C1 segment of cervical spinal cord (tissue), 14 donors: Measurements from ENCODE around the gene THRAP3.
"Not testable (repeated sequence)": the region's sequence is repeated elsewhere in the genome, so short reads cannot be mapped to it uniquely, and the experiment has no call there.

ENCODE experiments used
- DNase-seq, 14 donors: peaks; one replicate each; lab custom pipeline; 2025; lab: John Stamatoyannopoulos, UW

Gene THRAP3, protein sequence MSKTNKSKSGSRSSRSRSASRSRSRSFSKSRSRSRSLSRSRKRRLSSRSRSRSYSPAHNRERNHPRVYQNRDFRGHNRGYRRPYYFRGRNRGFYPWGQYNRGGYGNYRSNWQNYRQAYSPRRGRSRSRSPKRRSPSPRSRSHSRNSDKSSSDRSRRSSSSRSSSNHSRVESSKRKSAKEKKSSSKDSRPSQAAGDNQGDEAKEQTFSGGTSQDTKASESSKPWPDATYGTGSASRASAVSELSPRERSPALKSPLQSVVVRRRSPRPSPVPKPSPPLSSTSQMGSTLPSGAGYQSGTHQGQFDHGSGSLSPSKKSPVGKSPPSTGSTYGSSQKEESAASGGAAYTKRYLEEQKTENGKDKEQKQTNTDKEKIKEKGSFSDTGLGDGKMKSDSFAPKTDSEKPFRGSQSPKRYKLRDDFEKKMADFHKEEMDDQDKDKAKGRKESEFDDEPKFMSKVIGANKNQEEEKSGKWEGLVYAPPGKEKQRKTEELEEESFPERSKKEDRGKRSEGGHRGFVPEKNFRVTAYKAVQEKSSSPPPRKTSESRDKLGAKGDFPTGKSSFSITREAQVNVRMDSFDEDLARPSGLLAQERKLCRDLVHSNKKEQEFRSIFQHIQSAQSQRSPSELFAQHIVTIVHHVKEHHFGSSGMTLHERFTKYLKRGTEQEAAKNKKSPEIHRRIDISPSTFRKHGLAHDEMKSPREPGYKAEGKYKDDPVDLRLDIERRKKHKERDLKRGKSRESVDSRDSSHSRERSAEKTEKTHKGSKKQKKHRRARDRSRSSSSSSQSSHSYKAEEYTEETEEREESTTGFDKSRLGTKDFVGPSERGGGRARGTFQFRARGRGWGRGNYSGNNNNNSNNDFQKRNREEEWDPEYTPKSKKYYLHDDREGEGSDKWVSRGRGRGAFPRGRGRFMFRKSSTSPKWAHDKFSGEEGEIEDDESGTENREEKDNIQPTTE

DNA sequence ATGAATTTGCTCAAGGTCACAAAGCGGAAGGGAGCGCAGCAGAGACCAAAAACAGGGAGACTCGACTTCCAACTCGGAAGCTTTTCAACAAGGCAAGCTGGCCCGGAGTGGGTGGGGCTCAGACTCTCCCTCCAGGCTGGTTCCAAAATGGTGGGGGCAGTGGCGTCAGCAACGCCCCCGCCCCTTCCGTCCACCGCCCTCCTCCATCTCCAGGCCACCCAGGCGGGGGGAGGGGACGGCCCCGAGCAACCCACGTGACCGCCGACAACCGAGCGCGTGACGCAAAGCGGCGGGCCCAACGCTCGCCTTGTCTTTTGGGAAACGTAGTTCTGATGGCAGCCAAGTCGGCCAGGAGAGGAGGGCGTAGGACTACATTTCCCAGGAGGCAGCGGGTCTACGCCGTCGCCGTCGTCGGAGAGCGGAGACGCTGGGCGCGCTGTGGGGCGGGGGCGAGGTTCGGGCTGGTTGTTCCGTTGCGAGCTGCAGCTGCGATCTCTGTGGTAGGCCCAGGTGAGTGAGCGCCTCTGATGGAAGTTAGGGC lies at the start of gene THRAP3:
Gene THRAP3 (plus strand): TSS at position 448 of the 541 bp plus-strand sequence. CDS start 58,121 bp downstream, outside the sequence.
- DNase-seq, result peak; percentile 95 to 100 (median 100)

DNA sequence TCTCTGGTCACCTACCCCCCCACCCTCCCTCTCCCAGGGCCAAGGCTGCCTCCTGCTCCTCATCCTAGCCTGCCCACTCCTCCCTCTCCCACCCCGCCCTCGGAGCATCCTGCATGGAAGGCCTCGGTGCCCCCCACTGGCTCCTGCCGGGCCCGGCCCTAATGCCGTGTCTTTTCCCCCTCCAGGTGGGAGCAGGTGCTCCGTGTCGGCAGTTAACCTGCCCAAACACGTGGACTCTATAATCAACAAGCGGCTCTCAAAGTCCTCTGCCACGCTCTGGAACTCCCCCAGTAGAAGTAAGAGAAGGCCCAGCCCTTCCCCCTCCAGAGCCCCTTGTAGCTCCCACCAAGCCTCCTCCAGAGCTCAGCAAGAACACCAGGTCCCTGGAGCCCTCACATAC lies 49.5 kb upstream of the THRAP3 start:
- DNase-seq, result no peak

DNA sequence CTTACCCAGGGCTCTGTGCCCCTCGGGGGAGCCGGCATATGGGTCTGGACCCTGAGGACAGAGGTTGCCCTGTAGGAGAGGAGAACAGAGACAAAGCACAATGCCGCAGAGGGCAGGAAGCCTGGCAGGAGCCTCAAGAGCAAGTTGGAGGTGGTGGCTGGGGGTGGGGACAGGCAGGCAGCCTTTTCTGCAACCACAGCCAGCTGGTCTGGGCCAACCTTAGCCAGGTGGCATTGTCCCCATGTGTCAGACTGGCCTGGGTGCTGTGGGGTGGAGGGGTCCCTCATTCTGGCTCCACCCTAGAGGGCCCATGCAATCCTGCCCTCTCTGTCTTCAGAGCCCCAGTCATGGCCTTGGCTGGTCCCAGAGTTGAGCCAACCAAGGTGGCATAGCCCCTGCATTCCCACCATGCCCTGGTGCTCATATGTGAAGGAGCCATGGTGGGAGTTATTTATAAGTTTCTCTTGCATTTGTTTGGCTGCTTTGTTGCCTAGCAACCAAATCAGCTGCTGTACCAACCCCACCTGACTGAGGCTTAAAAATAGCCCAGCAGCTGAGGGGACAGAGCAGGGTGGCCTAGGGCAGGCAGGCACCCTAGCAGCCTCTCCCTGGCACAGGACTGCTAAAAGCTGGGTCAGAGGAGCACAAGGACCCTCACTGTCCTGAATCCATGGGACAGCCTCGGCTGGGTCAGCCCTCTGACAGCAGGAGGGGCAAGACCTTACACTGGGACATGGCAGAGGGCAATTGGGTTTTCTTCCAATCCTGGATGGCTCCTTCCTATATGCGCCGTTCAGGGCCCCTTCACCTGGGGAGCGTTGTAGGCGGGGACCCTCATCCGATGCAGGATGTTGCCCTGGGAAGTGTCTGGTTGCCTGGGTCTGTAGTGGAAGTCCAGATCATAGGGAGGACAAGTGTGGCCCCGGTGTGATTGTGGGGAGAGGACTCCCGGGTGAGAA lies 48.8 kb upstream of the THRAP3 start:
- peak in 2 of 14 donors; percentile 30 to 63 for DNase-seq

DNA sequence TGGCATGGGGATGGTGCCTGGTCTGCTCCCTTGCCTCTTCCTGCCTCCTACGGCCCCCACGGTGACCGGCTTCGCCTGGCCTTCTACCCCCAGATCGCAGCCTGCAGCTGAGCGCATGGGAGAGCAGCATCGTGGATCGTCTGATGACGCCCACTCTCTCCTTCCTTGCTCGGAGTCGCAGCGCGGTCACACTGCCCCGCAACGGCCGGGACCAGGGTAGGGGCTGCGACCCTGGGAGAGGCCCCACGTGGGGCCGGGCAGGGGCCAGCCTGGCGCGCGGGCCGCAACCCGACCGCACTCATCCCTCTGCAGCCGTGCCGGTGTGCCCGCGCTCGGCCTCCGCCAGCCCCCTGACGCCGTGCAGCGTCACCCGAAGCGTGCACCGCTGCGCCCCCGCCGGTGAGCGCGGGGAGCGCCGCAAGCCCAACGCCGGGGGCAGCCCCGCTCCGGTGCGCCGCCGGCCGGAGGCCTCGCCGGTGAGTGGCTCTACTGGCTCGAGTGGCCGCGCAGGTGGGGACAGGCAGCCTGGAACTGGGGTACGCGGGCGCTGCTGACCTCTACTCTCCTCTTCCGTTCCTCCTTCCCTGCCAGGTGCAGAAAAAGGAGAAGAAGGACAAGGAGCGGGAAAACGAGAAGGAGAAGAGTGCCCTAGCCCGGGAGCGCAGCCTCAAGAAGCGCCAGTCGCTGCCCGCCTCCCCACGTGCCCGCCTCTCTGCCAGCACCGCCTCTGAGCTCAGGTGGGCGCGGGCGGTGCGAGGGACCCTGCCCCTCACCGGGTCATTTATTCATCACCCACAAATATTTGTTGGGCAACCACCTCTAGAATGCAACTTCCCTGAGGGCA lies 47.9 kb upstream of the THRAP3 start:
- no peak for DNase-seq

DNA sequence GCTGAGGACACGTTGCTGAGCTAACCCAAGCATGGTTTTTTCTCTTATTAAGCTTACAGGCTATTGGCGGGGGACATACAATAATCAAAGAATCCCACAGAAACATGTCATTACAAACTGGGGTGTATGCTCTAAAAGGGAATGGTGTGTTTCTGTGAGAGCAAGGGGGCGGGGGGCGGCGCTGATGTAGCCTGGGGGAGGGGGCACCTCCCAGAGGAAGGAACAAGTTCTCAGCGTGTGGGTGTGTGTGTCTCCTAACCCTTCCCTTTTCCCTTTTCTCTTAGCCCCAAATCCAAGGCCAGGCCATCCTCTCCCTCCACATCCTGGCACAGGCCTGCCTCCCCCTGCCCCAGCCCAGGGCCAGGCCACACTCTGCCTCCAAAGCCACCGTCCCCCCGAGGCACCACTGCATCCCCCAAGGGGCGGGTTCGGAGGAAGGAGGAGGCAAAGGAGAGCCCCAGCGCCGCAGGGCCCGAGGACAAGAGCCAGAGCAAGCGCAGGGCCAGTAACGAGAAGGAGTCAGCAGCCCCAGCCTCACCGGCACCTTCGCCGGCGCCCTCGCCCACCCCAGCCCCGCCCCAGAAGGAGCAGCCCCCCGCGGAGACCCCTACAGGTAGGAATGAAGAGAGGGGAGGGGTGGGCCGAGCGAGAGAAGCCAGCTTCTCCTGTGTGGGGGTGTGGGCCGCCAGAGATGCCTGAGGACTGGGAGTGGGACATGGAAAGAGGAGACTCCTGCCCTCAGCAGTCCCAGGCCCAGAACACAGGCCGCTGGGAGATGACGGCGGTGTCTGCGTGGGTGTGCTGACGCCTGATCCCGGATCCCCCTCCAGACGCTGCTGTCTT lies 46.4 kb upstream of the THRAP3 start:
- DNase-seq, result no peak

DNA sequence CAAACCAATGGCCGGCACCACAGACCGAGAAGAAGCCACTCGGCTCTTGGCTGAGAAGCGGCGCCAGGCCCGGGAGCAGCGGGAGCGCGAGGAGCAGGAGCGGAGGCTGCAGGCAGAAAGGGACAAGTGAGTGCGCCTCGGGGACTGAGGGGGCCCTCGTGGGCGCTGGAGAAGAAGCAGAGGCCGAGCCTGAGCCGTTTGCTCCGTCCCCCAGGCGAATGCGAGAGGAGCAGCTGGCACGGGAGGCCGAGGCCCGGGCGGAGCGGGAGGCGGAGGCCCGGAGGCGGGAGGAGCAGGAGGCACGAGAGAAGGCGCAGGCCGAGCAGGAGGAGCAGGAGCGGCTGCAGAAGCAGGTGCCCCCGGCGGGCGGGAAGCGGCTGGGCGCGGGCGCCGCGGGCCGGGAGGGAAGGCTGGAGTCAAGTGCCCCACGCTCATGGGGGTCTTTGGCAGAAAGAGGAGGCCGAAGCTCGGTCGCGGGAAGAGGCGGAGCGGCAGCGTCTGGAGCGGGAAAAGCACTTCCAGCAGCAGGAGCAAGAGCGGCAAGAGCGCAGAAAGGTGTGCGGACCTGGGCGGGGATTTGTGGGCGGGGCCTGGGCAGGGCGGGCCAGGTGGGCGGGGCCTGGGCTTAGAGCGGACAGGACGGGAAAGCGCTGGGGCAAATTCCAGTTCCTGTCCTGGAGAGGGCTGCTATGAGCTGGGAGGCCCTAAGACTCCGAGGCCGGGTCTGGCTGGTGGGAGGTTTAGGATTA lies 45.6 kb upstream of the THRAP3 start:
- DNase-seq, result no peak

DNA sequence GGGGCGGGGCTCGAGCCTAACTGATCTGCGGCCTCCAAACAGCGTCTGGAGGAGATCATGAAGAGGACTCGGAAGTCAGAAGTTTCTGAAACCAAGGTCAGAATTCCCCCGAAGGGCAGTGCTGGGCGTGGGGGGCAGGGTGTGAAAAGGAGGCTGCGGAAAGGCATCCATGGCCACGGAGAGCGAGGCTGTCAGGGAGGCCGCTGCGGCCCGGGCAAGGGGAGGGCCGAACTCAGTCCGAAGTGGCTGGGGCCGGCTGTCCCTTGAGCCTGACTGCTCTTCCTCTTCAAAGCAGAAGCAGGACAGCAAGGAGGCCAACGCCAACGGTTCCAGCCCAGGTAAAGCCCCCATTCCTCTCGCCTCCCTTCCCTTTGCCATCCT lies 45.0 kb upstream of the THRAP3 start:
- no peak for DNase-seq

DNA sequence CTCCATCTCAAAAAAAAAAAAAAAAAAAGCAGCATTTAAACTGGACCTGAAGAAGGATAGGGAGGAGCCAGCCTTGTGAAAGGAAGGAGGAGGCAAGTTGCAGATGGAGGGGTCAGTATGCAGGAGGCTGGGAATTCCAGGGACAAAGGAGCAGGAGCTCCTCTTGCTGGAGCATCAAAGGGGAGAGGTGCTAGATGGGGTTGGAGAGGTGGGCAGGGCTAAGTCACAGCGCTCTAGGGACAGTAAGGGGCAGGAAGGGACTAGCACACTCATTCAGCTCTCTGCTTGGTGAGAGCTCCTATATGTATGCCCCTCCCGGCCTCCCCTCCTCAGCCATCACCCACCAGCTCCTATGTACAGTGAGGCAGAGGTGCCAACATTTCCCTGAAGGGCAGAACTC lies 41.5 kb upstream of the THRAP3 start:
- DNase-seq, result no peak

DNA sequence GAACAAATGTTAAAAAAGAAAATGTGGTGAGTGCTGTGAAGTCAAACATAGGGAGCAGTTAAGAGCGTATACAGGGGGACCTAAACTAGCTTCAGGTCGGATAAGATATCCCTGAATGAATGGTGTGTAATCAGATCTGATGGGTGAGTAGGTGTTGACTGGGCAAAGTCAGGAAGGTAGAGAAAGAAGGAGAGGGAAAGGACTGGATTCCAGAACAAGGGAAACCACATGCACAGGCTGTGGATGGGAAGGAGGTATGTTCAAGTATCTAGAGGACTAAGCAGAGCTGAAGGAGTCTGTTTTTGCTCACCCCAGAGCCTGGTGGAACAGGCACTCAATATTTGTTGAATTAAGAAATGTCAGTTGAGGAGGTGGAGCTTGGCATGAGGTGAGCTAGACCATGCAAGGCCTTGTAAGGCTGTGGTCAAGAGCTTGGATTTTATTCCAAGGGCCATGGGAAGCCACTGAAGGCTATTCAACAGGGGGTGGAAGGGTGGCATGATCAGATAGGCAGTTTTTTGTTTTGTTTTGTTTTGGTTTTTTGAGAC lies 40.9 kb upstream of the THRAP3 start:
- DNase-seq, result no peak

DNA sequence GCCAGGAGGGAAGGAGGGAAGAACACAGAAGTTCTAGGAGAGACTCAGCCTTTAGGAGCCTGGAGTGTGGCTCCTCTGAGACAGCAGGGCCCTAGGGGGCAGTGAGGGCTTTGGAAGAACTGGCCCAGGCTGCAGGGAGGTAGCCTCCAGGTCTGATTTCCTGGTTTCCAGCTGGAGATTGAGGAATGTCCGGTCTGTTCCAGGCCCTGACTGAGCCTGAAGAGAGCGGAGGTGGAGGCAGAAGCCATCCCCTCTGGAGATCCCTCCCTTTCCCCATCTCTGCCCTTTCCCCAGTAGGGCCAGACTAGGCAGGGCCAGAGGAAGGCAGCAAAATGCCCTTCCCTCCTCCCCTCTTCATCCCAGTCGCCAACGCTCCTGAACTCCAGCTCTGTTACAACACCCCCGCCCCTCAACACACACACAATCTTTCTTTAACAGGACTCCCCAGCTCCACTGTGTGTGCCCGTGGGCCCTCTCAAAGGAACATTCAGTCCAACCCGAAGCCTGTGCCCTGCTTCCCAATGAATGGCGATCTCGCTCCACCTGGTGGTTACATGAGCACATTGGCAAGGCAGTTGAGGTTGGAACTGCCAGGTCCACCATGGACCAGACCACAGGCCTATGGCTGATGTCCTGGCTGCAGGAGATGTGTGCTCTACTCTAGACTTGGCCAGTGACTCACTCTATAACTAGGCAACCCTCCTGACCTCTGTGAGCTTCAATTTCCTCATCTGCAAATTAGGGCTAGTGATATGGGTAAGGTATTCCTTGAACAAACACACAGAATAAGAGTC lies 36.2 kb upstream of the THRAP3 start:
- peak; percentile 25 to 86 (median 78) for DNase-seq

DNA sequence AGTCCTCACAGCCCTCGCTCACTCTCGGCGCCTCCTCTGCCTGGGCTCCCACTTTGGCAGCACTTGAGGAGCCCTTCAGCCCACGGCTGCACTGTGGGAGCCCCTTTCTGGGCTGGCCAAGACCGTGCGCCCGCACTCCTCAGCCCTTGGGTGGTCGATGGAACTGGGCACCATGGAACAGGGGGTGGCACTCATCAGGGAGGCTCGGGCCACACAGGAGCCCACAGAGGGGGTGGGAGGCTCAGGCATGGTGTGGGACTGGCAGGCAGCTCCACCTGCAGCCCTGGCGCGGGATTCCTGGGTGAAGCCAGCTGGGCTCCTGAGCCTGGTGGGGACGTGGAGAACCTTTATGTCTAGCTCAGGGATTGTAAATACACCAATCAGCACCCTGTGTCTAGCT lies 27.4 kb upstream of the THRAP3 start:
- DNase-seq, result not testable (repeated sequence)

DNA sequence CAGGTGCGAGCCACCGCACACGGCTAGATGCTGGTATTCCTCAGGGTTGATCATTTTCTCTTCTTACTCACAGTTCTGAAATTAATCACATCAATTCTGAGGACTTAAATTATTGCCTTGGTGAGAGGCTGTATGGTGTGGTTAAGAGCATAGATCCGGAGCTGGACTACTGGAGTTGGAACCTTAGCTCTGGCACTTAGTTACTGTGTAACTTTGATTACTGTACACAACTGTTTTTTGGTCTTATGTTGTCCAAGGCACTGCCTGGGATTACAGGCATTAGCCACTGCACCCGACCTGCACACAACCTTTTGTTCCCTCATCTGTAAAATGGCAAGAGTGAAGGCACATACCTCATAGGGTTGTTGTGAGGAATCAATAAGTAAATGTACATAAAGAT lies 25.6 kb upstream of the THRAP3 start:
- no peak for DNase-seq

DNA sequence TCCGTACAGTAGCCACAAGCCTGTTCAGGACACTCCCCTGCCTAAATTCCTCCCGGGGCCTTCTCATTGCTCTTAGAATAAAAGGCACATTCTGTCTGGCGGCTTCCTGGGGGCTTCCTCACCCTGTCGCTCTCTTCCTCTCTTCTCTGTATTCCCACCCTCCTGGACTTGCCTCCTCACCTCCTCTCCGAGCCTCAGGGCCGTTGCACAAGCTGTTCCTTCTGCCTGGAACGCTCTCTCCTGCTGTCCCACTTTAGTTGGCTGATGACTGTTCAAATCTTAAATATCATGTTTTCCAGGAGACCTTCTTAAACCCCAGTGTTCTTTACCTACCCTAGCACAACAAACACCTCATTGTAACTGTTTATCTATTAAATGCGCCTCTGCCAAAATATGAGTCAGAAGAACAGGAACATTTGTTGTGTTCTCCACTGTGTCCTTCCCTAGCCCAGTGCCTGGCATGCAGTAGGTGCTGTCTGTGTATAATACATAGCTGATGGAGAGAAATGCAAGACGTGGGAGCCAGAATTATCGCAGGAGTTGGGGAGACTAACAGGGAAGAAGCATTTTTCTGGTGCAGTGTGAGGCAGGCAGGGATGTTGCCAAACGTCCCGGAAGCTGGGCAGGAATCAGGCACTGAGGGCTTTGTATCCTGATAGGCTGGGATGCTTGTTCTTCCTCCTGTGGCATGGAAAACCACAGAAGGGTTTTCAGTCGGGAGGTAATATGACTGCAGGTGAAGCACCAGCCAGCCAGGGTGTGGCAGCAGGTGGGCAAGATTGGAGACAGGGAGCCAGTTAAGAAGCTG lies 24.1 kb upstream of the THRAP3 start:
- DNase-seq, result peak in 4 of 14 donors; percentile 16 to 44 (median 18)

DNA sequence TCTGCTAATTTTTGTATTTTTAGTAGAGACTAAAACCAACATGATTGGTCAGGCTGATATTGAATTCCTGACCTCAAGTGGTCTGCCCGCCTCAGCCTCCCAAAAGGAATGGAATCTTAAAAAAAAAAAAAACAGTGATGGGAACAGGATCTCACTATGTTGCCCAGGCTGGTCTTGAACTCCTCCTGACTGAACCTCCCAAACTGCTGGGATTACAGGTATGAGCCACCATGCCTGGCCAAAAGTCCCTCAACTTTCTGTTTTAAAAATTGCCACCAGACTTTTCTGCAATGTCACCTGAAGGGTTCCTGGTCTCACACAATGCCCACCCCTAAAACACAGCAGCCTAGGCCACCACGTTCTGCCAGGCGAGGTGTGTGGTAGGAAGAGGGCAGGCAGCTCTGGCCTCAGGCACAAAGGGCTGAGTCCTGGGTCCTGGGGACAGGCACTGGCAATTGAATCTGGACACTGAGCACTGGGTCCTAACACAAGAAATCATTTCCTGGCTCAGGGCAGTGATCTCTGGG lies 21.2 kb upstream of the THRAP3 start:
- no peak for DNase-seq

DNA sequence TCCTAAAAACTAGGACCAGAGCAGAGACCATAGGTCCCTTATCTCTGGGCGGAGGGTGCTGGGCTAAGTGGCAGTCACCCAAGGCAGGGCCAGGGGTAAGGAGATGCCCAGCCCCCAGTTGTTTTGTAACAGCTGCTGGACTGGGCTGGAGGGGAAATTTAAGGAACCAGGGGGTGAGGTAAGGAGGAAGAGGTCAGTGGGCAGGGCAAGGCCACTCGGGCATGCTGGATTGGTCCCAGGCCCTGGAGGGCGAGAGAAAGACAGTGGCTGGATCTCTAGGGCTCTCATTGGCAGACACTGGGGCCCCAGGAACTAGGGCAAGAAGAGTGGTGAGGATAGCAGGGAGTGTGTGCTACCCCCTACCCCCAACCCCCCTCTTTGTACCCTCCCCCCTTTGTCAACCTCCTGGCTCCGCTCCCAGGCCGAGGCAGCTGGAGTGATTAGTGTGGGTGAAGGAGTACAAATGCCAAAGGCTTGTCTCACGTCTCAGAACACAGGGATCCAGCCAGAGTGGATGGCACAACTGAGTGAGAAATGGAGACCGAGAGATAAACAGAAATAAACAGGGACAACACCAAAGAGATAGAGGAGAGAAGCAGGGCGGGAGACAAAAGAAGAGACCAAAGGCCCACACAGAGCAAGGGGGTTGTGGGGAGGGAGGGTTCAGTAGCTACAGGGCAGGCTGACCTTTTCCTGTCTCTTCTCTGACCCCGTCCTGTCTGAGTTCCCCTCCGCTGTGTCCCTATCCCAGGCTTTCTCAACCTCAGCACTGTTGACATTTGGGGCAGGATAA lies 20.5 kb upstream of the THRAP3 start:
- peak in 11 of 14 donors; percentile 19 to 81 (median 63) for DNase-seq
